Measurements from ENCODE around the gene KBTBD7. TPM values are rescaled to one million over a fixed set of nuclear protein-coding genes. Genes with fewer than 3 reads are reported as not detected.

The KBTBD7 gene
- total RNA-seq, 4 donors from 2014 or later, result 2.6 to 5.9 (median 4.1) TPM

DNA sequence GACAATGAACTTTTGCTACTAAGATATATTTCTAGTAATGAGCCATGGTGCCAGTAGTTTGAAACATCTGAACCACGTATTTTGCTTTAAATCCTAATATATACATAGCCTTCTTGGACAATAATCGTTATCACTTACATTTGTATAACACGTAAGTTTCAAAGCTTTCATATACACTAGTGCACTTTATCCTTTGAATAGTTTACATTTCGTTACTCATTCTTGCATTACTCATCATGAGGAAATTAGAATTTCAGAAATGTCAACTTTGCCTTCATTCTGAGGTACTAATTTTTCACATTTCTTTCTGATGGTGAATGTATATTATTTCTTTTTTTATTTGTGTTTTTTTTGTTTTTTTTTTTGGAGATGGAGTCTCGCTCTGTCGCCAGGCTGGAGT, 5.8 kb downstream of the KBTBD7 start:
- no peak for DNase-seq
- Histone ChIP-seq H3K4me3 (no peak overlapping the region), H3K27ac (no peak overlapping the region), H3K4me1 (peaks cover 8 to 24% (median 9%) of the 10 kb centered on the region in 3 donors), H3K9me3 (no peaks in the 10 kb centered on the region), H3K36me3 (no peaks in the 10 kb centered on the region), H3K27me3 (no peaks in the 10 kb centered on the region)
- intact Hi-C loops (cut with DNase I), result no loop called here
- 41 to 69% methylated on average over 6 of the region's 6 CpGs for WGBS, 2 donors
- TF ChIP-seq POLR2A (IDR thresholded peaks at IDR 0.05) (no peak), CTCF (IDR thresholded peaks at IDR 0.05) (no peak)

GRCh38 chr13:41186481-41186880, 7.9 kb downstream of the KBTBD7 start:
- H3K27ac ChIP-seq, result no peak overlapping the region
- no peaks in the 10 kb centered on the region for H3K9me3 ChIP-seq
- TF ChIP-seq POLR2A (IDR thresholded peaks at IDR 0.05), result no peak
- no peak for TF ChIP-seq CTCF (IDR thresholded peaks at IDR 0.05)
- intact Hi-C loops (cut with DNase I), result no loop called here
- DNase-seq, result no peak
- H3K4me3 ChIP-seq, result no peak overlapping the region
- no peaks in the 10 kb centered on the region for H3K36me3 ChIP-seq
- 90 to 94% methylated on average over 3 of the region's 3 CpGs for WGBS, 2 donors
- peaks cover 0 to 6% (median 0%) of the 10 kb centered on the region in 3 donors for H3K4me1 ChIP-seq
- no peaks in the 10 kb centered on the region for H3K27me3 ChIP-seq

- Histone ChIP-seq H3K4me1 (no peaks in the 10 kb centered on the region), H3K27ac (no peak overlapping the region), H3K27me3 (no peaks in the 10 kb centered on the region), H3K4me3 (no peak overlapping the region), H3K36me3 (no peaks in the 10 kb centered on the region), H3K9me3 (peaks cover 0 to 1% (median 0%) of the 10 kb centered on the region in 3 donors)
- intact Hi-C loops (cut with DNase I), result no loop called here
- TF ChIP-seq CTCF (IDR thresholded peaks at IDR 0.05) (no peak), POLR2A (IDR thresholded peaks at IDR 0.05) (no peak)
- DNase-seq, result no peak
These were observed 12.1 kb downstream of the KBTBD7 start for GRCh38 chr13:41182231-41182630.

GRCh38 chr13:41179593-41180250, 14.6 kb downstream of the KBTBD7 start:
- WGBS, 2 donors, result 71 to 77% methylated on average over 4 of the region's 4 CpGs
- Histone ChIP-seq H3K27me3 (no peaks in the 10 kb centered on the region), H3K36me3 (no peaks in the 10 kb centered on the region), H3K27ac (no peak overlapping the region), H3K4me1 (no peaks in the 10 kb centered on the region), H3K4me3 (no peak overlapping the region), H3K9me3 (peaks cover 0 to 17% (median 7%) of the 10 kb centered on the region in 3 donors)
- no peak for TF ChIP-seq CTCF (IDR thresholded peaks at IDR 0.05)
- TF ChIP-seq POLR2A (IDR thresholded peaks at IDR 0.05), result no peak
- no peak for DNase-seq
- intact Hi-C loops (cut with DNase I), result no loop called here

DNA sequence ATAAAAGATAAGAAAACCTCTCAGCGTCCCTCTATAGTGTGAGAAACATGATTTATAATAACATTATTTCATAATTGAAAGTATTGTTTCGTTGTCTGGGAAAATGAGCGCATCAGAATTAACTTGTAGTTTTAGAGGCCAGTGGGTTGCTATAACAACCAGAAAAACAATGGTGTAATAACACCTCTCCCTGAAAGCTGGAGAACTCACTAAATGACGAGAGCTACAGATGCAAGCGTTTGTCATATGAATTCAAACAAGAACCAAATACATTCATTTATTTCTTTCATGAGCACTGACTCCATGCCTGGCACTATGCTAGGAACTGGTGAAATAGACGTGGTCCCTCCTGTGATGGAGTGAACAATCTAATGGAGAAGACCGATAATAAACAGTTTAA, 16.3 kb downstream of the KBTBD7 start:
- Histone ChIP-seq H3K4me3 (no peak overlapping the region), H3K27me3 (no peaks in the 10 kb centered on the region), H3K4me1 (no peaks in the 10 kb centered on the region), H3K27ac (no peak overlapping the region), H3K36me3 (no peaks in the 10 kb centered on the region), H3K9me3 (peaks cover 0 to 20% (median 10%) of the 10 kb centered on the region in 3 donors)
- TF ChIP-seq CTCF (IDR thresholded peaks at IDR 0.05) (no peak), POLR2A (IDR thresholded peaks at IDR 0.05) (no peak)
- intact Hi-C loops (cut with DNase I), result no loop called here
- 64 to 68% methylated on average over 7 of the region's 7 CpGs for WGBS, 2 donors
- no peak for DNase-seq
